Breast epithelium (tissue), 3 donors: ENCODE data around the gene FETUB.

Experiments
- POLR2A ChIP-seq: fragments of 450-650 bp; IDR thresholded peaks from one replicate; pipeline ENCODE4 v1.6.1; 2016; ENCODE audit warnings: antibody characterized with exemption, mild to moderate bottlenecking, moderate library complexity
- POLR2AphosphoS5 ChIP-seq, 3 donors: sonication (generic); formaldehyde crosslinking; IDR thresholded peaks; one replicate each; pipeline ENCODE4 v1.6.1; 2017; ENCODE audit warnings: antibody characterized with exemption in 3 of 3
- TF ChIP-seq, protein P1 (sequence below), 3 donors: fragments of 450-650 bp; IDR thresholded peaks; one replicate each; pipeline ENCODE4 v1.5.1; 2016 to 2017; ENCODE audit warnings: antibody characterized with exemption in 3 of 3, mild to moderate bottlenecking in 3 of 3, moderate library complexity in 3 of 3

DNA sequence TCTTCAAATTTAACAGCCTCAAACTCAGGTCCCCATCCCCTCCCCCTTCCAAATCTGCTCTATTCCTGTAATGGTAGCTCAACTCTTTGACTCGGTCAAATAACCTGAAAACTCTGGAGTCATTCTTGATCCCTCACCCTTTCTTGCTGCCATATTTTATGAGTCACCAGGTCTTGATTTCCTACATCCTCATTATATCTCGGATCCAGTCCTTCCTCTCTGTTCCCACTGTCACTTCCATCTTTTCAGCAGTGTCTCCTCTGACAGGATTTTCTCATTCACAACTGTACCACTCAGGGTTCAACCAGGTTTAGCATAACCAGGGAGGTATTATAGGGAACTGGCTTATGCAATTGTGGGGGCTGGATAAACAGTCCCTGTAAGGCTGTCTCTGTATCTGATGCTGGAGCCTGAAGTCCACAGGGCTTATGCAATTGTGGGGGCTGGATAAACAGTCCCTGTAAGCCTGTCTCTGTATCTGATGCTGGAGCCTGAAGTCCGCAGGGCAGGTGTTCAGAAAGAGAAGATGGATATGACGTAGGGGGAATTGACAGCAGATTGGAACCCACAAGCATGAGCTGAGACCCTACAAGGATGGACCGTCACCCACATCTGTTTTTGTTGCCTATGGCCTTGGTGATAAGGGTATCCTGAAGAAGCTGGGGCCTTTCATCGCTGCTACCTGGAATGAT lies 9.1 kb upstream of the FETUB start:
- TF ChIP-seq, protein P1, sequence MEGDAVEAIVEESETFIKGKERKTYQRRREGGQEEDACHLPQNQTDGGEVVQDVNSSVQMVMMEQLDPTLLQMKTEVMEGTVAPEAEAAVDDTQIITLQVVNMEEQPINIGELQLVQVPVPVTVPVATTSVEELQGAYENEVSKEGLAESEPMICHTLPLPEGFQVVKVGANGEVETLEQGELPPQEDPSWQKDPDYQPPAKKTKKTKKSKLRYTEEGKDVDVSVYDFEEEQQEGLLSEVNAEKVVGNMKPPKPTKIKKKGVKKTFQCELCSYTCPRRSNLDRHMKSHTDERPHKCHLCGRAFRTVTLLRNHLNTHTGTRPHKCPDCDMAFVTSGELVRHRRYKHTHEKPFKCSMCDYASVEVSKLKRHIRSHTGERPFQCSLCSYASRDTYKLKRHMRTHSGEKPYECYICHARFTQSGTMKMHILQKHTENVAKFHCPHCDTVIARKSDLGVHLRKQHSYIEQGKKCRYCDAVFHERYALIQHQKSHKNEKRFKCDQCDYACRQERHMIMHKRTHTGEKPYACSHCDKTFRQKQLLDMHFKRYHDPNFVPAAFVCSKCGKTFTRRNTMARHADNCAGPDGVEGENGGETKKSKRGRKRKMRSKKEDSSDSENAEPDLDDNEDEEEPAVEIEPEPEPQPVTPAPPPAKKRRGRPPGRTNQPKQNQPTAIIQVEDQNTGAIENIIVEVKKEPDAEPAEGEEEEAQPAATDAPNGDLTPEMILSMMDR (IDR thresholded peaks at IDR 0.05) = no peak
- TF ChIP-seq POLR2A = no peak
- no peak for TF ChIP-seq POLR2AphosphoS5 (IDR thresholded peaks at IDR 0.05)
